ENCODE data around the gene NAXD. TPM values are rescaled to one million over a fixed set of nuclear protein-coding genes. Genes with fewer than 3 reads are reported as not detected.

Gene NAXD
- total RNA-seq, 2 donors from 2014 or later = 23.4 to 27.5 TPM

DNA sequence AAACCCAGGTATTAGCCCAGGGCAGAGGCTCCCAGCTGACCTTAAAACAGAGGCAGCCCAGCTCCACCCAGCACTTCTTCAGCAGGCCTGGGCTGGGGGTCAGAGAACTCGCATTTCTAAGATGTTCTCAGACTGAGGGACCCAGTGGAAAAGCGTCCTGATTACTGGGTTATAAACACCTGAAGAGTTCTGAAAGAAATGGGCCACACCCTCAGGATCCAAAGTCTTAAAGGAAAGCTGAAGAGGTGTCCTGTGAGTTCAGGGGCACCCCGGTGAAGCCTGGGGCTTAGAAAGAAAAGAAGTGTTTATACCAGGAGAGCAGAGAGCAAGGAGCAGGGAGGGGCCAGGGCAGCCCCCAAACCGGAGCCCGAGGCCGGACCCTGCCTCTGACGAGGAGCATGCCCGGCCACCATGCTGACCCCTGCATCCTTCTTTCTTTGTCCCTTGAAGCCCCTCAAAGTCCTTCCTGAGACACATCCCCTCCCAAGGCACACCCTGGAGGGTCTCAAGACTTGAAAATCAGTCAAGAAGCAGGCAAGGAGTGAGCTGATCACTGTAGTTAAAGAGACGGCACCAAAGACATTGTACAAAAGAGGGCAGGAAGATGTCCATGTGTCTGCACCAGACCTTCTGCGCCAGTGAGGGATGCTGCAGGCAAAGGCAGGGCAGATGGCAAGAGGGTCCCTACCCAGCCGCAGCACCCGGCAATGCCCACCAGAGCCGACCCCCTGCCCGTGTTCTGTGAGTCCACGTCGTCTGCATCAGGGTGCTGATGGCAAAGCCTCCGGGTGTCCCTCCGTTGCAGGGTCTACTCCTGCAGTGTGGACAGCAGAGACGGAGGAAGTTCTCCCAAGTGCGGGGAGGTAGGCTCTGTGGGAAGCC lies 43.2 kb upstream of the NAXD start:
- ATAC-seq = no peak

DNA sequence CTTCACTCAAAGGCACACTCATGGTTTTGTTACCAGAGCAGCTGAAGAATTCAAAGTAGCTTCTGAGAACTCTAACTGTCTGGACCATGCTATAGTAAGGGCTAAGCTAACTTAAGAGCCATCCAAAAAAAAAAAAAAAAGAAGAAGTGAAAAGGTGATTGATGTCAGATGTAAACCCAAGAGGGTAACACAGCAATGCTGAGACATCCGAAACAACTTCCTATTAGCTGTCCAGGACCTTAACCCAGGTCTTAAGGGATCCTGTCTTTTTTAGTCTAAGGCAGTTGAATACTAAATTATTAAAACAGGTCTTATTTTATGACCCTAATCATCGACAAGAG lies 42.6 kb upstream of the NAXD start:
- TF ChIP-seq POLR2A (IDR thresholded peaks at IDR 0.05) = no peak
- TF ChIP-seq, protein P1, sequence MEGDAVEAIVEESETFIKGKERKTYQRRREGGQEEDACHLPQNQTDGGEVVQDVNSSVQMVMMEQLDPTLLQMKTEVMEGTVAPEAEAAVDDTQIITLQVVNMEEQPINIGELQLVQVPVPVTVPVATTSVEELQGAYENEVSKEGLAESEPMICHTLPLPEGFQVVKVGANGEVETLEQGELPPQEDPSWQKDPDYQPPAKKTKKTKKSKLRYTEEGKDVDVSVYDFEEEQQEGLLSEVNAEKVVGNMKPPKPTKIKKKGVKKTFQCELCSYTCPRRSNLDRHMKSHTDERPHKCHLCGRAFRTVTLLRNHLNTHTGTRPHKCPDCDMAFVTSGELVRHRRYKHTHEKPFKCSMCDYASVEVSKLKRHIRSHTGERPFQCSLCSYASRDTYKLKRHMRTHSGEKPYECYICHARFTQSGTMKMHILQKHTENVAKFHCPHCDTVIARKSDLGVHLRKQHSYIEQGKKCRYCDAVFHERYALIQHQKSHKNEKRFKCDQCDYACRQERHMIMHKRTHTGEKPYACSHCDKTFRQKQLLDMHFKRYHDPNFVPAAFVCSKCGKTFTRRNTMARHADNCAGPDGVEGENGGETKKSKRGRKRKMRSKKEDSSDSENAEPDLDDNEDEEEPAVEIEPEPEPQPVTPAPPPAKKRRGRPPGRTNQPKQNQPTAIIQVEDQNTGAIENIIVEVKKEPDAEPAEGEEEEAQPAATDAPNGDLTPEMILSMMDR (IDR thresholded peaks at IDR 0.05) = no peak
- Histone ChIP-seq H3K4me1 (peaks cover 28% of the 10 kb centered on the region), H3K9me3 (no peaks in the 10 kb centered on the region), H3K27ac (no peak overlapping the region), H3K36me3 (replicated peaks in 1 of 2; ENCODE audit: insufficient read depth in 1 of 2, low read depth in 2 of 2) (no peaks in the 10 kb centered on the region), H3K4me3 (no peak overlapping the region), H3K27me3 (no peaks in the 10 kb centered on the region)
- DNase-seq = no peak
- intact Hi-C loops (cut with DNase I) = no loop called here
- no peak for ATAC-seq
- 56 to 64% methylated on average over 2 of the region's 2 CpGs for WGBS, 2 donors

More for the DNA sequence above, 43.2 kb upstream of the NAXD start:
- no peak overlapping the region for H3K4me3 ChIP-seq
- no peaks in the 10 kb centered on the region for H3K9me3 ChIP-seq
- intact Hi-C loops (cut with DNase I) = no loop called here
- TF ChIP-seq, protein P1 (IDR thresholded peaks at IDR 0.05) = no peak
- no peak for TF ChIP-seq POLR2A (IDR thresholded peaks at IDR 0.05)
- H3K27me3 ChIP-seq = no peaks in the 10 kb centered on the region
- H3K27ac ChIP-seq = no peak overlapping the region
- no peak for DNase-seq
- WGBS, 2 donors = 69 to 75% methylated on average over 12 to 20 of the region's 20 CpGs
- H3K4me1 ChIP-seq = peaks cover 22% of the 10 kb centered on the region
- no peaks in the 10 kb centered on the region for H3K36me3 ChIP-seq (replicated peaks in 1 of 2; ENCODE audit: insufficient read depth in 1 of 2, low read depth in 2 of 2)

DNA sequence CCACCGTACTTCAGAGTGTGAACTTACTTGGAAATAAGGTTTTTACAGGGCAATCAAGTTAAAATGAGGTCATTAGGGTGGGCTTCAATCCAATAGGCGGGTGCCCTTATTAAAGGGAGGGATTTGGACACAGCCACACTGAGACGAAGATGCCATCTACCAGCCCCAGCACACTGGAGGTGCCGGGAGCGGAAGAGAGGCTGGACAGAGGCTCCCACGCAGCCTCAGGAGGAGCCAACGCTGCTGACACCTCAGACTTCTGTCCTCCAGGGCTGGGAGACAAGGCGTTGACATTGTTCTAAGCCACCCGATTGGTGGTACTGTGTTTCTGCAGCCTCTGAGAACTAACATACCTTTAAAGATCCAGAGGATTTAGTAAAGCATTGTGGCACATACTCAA lies 41.2 kb upstream of the NAXD start:
- Histone ChIP-seq H3K9me3 (no peaks in the 10 kb centered on the region), H3K4me3 (no peak overlapping the region), H3K4me1 (peaks cover 28% of the 10 kb centered on the region), H3K27me3 (no peaks in the 10 kb centered on the region), H3K27ac (no peak overlapping the region), H3K36me3 (replicated peaks in 1 of 2; ENCODE audit: insufficient read depth in 1 of 2, low read depth in 2 of 2) (no peaks in the 10 kb centered on the region)
- intact Hi-C loops (cut with DNase I) = no loop called here
- TF ChIP-seq, protein P1 (IDR thresholded peaks at IDR 0.05) = no peak
- TF ChIP-seq POLR2A (IDR thresholded peaks at IDR 0.05) = no peak
- no peak for ATAC-seq
- WGBS, 2 donors = 76 to 83% methylated on average over 9 of the region's 9 CpGs
- peak in 1 of 4 donors; percentile 2 for DNase-seq

DNA sequence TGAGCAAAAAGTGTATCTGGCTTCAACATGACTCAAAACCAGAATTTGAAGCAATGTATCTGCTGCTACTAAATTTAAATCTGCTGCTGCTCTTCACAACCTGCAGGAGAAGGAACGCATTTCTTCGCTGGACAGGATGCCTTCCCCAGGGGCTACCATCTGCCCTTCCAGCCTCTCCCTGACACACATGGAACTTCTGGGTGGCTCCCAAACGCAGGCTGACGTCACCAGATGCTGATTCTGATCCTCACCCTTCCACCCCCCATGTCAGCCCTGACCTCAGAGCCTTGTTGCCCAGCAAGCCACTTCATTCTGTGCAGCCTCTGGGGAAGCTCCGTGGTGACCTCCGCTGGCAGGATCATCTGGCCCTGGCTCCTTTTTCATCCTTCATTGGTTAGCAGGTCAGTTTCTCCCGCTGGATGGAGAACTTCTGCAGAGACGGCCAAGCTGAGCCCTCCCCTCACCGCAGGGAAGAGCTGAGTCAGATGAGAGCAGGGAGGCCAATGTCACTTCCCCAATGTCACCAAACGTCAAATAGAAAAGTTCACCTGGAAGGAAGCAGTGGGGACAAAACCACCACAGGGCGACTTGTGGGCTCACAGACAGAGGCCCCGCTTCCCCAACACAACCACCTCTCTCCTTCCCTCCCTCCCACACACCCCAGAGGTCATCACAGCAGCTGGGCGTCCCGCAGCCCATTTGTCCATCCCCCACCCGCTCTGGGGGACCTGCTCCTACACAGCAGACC lies 39.8 kb upstream of the NAXD start:
- H3K4me3 ChIP-seq = no peak overlapping the region
- intact Hi-C loops (cut with DNase I) = no loop called here
- no peaks in the 10 kb centered on the region for H3K36me3 ChIP-seq (replicated peaks in 1 of 2; ENCODE audit: insufficient read depth in 1 of 2, low read depth in 2 of 2)
- peak overlapping the region in 2 of 4 donors; percentile 81 to 83 for H3K27ac ChIP-seq
- WGBS, 2 donors = 64 to 66% methylated on average over 15 of the region's 15 CpGs
- no peaks in the 10 kb centered on the region for H3K9me3 ChIP-seq
- peak in 3 of 4 donors; percentile 41 to 50 (median 50) for DNase-seq
- no peak for ATAC-seq
- H3K27me3 ChIP-seq = no peaks in the 10 kb centered on the region
- no peak for TF ChIP-seq POLR2A (IDR thresholded peaks at IDR 0.05)
- TF ChIP-seq, protein P1 (IDR thresholded peaks at IDR 0.05) = peak in 2 of 7 experiments; percentile 6 to 25
- H3K4me1 ChIP-seq = peaks cover 28% of the 10 kb centered on the region

Measured in body of pancreas (tissue), 4 donors.